Gastroesophageal sphincter (tissue), 3 donors: ENCODE results near the gene ANO9.

ENCODE experiments used
- CTCF ChIP-seq, 4 experiments: fragments of 200-600 bp in 2 of 4; fragments of 450-650 bp in 2 of 4; sonication (generic) in 1 of 4; IDR thresholded peaks; one replicate each; pipeline ENCODE4 v1.5.1; 2017 to 2019; ENCODE audit warnings: antibody characterized with exemption in 4 of 4, mild to moderate bottlenecking in 2 of 4, moderate library complexity in 2 of 4
- EP300 ChIP-seq: sonication (generic); formaldehyde crosslinking; IDR thresholded peaks from one replicate; pipeline ENCODE4 v1.6.1; 2017; ENCODE audit warnings: antibody characterized with exemption, mild to moderate bottlenecking
- POLR2A ChIP-seq, 2 donors: fragments of 450-650 bp; IDR thresholded peaks; one replicate each; pipeline ENCODE4 v1.6.1; 2017; ENCODE audit warnings: antibody characterized with exemption in 2 of 2, mild to moderate bottlenecking in 2 of 2, moderate library complexity in 1 of 2

- TF ChIP-seq POLR2A (IDR thresholded peaks at IDR 0.05) (no peak), EP300 (no peak), CTCF (IDR thresholded peaks at IDR 0.05) (no peak)
Measured at GRCh38 chr11:475941-476340, 34.1 kb upstream of the ANO9 start.
